ENCODE results near the gene ITGAV.
"Not testable (repeated sequence)": the region's sequence is repeated elsewhere in the genome, so short reads cannot be mapped to it uniquely, and the experiment has no call there.

Gene ITGAV

DNA sequence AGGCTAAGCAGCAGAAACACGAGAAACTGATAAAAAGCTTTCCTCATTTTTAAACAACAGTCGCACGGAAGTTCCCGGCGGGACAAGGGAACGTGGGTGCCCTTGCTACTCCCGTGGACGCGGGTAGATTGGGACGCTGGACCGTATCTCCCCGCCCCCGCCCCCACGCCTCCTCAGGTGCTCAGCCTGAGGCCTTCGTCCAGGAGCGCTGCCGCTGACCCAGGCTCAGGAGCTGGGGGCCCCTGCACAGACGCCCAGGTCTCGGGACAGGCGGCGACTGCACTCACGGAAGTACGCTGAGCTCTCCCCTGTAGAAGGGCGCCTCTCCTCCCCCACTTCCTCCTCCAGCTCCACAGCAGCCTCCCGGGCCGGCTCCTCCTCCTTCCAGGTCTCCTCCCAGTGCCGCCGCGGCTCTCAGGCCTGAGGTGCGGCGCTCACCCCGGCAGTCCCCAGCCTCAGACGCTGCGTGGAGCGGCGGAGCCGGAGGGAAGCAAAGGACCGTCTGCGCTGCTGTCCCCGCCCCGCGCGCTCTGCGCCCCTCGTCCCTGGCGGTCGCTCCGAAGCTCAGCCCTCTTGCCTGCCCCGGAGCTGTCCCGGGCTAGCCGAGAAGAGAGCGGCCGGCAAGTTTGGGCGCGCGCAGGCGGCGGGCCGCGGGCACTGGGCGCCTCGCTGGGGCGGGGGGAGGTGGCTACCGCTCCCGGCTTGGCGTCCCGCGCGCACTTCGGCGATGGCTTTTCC, at the start of gene ITGAV:
TSS of gene ITGAV (plus strand) at position 445 of the 738 bp plus-strand sequence. CDS start at position 728, 283 bp downstream.
- peak; percentile 81 for DNase-seq

DNA sequence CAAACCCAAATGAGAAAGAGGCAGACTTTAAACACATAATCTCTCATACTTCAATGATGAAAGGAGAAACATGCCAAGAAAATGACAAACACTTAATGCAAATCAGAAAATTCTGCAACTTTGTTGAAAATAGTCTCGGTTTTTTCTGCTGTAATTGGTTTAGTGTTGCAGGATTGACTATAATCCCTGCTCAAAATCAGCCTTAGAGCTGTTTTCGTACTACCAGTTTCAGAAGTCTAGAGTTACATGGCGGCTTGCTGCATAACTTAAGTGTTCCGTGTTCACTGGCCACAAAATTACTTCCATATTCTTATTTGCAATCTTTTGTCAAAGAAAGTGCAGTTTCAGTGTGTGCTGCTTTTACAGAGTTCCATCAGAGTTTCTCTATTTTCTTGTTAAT, 48.9 kb upstream of the ITGAV start:
- no peak for DNase-seq

DNA sequence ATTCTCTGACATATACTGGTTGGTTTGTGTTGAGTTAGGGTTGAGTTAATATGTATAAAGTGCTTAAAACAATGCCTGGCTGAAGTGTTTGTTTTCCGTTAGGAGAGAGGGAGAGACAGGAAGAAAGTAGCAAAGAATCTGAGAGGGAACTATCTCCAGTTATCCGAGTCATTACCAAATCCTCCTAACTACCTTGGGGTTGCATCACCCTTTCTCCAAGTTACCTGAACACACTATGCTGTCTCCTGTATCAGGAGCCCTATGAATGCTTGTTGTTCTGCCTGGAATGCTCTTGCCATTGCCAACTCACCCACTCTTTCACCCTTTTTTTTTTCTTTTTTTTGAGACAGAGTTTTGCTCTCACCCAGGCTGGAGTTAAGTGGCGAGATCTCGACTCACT, 47.9 kb upstream of the ITGAV start:
- no peak for DNase-seq

DNA sequence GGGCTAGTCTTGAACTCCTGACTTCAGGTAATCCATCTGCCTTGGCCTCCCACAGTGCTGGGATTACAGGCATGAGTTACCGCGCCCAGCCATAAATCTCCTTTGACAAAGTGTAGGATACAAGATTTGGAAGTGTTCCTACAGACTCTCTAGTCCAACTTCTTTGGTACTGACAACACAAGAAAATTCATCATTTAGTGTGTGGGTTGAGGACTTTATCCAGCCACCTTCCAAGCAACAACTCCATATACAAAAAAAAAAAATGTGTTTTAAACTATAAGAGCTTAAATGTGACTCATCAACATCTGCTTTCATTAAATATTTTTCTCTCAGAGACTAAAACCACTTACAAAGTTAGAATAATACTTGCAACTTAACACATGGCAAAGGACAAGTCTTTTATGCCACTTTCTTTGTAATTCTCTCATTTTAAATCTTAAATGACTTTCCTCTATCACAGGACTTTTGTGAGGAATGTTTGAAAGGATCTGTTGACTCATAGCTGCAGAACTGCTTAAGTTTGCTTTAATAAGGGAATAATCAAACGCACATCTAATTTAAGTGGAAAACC, 46.2 kb upstream of the ITGAV start:
- DNase-seq, result no peak

DNA sequence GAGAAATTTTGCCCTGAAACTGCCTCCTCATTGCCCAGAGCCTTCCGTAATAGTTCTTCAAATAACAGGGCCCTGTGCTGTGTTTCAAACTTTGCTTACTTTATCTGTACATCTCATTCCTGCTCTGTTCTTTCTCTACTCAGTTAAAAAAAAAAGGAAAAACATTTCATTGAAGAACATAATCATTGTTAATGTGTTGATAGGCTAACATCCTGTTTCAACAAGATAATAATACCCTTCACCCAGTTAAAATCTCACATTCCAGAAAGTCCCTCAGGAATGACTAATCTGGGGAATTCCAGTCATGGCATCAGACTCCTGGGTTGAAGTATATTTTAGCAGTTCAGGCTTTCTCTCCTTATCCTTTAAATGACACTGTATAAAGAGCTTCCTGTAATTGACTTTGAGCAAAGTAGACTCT, 45.6 kb upstream of the ITGAV start:
- no peak for DNase-seq

DNA sequence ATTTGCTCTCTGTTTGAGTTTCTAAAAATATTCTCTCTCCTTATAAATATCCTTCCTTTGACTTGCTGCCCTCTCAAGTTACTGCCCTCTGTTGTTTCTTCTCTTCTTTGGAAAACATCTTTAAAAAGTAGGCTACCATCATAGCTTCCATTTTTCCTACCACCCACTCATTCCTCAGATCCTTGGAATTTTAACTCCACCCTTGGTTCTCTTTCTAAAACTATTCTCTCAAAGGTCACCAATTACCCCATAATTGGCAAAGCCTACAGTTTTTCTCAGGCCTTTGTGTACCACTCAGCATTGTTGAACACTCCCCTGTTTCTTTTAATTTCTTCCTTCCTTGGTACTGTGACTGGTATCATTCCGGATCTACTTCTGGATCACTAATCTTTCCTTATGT, 43.0 kb upstream of the ITGAV start:
- no peak for DNase-seq

DNA sequence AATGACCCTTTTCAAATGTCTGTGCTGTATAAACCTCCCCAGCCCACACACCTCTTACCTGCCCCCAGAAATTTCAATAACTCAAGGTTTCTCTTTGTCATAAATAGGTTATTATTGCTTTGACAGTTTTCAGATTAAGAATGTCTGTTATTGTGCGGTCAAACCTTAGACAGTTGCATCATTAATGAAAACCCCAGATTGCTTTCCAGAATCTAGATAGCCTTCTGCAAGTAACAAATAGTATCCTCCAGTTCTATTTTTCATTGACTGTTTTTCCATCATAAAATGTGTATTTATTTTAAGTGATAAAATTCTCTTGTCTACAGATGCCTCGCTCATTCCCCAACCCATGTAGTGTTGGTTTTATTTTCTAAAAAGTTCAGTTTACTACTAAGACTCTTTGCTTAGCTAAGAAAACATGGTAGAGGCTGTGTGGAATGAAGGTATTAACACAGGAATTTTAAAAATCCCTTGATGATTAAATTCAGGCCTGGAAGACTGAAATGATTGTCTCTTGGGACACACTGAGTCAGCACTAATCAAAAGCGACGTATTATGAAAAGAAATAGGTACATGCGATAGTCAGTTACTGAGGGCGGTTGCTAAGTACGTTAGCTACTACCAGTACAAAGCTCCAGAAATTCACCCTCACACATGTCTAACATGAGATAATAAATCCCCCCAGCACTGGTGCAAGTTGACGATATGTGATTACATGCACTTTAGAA, 38.4 kb upstream of the ITGAV start:
- no peak for DNase-seq

DNA sequence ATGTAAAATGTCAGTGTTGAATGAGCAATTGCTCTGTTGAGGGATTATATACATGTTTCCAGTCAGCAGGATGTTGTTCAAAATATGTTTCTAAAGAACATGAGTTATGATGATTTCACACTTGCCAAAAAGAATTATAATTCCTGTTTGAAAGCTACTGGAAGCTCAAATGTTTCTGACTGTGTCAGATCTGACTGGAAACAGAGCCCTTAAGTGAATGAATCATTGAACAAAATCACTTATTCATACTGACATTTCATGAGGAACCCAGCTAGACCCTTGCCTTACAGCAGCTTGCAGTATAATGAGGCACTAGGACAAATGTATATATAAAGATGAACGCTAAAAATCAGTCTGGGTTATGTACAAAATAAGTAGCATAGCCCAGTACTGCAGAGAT, 35.4 kb upstream of the ITGAV start:
- DNase-seq, result no peak

DNA sequence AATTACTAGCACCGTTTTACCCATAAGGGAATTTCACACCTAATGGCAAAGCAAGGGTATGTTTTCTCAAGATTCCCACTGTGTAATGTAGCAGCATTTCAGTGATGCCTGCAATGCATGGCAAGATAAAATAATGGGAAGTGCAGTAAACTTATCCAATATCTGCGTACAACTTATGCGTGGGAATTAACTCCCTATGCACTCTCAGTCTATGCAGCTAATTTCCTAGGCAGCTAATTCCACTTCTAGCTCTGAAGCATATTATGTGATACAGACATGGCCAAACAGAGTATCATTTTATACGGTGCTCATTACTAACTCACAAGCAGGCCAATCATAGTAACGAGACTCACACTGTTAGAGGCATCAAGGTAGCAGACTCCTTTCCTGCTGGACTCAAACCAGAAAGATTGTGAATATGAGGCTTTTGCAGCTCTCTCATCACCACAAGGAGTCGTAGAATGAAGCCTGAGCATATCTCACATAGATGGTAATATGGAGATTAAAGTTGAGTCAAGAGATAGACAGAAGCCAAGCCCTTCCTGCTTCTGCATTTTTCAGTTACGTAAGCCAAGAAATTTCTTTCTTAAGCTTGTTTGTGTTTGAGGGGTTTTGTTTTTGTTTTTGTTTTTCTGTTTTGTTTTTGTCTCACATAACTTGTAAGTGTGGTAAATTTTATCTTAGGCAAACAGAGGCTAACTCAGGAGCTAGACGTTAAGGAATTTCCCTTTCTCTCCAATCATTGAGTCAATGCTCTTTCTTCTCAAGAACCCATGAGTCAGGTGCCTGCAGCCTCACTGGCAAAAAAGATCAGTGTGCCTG, 34.8 kb upstream of the ITGAV start:
- no peak for DNase-seq

DNA sequence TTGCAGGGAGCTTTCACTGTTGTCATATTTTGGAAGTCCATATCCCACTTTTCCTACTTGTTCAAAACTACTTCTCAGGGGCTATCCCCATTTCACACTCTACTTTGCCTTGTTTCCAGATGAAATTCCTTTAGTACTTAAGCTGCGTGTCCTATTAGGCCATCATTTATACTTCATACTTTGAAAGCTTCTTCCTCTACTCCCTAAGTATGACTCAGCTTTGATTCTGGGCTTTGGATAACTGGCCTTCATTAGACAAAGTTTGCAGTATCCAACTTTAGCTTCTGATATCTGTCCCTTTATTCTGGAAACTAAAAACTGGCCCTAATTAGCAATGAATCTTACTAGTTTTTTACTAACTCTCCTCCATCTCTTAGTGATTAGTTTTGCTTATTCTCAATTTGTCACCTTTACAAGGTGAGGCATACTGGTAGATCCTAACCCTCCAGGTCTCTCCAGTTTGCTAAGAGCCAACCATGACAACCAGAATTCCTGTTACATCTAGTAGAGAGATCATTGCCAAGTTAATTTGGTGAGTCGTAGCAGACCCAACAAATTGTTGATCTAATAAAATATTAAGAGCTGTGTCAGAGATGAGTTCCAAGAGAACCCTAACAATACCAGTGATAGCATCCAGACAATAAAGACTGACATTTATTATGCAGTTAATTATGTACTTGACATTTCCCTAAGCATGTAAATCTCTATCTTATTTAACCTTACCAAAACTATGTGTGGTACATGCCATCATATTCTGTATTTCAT, 31.2 kb upstream of the ITGAV start:
- DNase-seq, result no peak

DNA sequence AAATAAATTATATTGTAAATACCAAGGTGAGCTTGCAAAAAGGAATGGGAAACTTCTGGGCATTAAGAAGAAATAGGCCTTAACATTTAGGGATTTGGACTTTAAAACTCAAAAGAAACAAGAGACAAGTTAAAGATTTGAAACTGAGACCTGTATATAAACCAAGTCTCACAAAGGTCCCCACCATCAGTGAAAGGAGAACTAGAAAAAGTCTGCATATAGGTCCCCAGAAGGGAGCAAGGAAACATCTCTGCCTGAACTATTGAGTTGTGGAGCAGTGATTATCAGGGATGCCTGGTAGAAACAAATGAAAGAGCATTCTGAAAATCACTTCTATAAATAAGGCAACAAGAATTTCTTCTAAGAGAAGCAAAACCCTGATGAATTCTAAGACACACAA, 30.5 kb upstream of the ITGAV start:
- no peak for DNase-seq

DNA sequence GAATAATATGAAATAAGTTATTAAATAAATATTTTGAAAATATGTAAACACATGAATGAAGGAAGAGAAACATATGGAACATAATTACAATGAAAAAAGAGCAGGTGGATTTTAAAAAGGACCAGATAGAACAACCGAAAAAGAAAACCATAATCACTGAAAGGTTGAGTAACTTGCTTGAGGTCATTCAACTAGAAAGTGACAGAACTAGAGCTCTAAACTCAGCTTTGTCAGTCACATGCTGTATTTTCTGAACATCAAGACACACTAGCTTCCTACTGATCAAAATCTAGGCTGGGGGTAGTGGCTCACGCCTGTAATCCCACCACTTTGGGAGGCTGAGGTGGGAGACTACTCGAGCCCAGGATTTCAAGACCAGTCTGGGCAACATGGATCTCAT, 30.0 kb upstream of the ITGAV start:
- DNase-seq, result no peak

DNA sequence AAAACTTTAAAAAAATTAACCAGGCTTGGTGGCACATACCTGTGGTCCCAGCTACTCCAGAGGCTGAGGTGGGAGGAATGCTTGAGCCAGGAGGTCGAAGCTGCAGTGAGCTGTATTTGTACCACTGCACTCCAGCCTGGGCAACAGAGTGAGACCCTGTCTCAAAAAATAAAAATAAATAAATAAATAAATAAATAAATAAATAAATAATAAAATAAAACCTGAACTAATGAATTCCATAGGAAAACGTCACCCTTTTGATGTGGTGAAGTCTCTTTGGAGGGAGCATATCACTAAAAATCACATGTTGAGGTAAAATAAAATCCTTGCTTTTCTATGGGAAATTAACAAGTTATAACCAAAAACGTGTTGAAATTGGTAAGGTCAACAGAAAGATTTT, 29.6 kb upstream of the ITGAV start:
- no peak for DNase-seq

DNA sequence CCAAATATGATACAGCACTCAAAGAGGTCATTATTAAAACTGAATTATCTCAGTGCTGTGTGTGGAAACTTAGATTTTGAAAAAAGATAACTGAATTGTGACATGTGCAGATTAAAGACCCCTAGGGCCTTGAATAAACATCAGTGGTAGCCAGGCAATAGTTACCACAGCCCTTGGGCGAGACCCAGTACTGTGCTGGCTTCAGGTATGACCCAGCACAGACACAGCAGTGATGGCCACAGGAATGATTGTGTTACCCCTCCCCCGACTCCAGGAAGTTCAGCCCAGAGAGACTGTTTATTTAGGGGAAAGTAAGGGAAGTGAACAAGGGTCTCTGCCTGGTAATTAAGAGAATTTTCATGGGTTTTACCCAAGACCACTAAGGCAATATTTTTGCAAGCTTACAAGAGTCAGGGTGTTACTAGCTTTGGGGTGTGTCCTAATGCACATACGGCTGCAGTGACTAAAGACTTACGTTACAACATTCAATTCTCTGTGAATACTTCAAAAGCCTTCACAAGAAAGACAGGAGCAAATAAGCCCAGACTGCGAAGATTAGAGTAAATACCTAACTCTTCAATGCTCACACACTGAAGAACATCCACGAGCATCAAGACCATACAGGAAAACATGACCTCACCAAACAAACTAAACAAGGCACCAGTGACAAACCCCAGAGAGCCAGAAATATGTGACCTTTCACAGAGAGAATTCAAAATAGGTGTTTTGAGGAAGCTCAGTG, 28.2 kb upstream of the ITGAV start:
- DNase-seq, result no peak

DNA sequence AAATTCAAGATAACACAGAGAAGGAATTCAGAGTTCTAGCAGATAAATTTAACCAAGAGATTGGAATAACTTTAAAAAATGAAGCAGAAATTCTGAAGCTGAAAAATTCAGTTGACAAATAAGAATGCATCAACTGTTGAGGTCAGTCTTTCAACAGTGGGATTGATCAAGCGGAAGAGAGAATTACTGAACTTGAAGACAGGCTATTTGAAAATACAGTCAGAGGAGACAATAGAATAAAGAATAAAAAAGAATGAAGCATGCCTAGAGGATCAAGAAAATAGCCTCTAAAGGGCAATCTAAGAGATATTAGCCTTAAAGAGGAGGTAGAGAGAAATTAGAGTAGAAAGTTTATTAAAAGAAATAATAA, 27.7 kb upstream of the ITGAV start:
- DNase-seq, result no peak

DNA sequence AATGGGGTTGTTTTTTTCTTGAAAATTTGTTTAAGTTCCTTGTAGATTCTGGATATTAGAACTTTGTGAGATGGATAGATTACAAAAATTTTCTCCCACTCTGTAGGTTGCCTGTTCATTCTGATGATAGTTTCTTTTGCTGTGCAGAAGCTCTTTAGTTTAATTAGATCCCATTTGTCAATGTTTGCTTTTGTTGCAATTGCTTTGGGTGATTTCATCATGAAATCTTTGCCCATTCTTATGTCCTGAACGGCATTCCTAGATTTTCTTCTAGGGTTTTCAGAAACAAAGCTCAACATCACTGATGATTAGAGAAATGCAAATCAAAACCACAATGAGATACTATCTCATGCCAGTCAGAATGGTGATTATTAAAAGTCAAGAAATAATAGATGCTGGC, 21.3 kb upstream of the ITGAV start:
- DNase-seq, result not testable (repeated sequence)

DNA sequence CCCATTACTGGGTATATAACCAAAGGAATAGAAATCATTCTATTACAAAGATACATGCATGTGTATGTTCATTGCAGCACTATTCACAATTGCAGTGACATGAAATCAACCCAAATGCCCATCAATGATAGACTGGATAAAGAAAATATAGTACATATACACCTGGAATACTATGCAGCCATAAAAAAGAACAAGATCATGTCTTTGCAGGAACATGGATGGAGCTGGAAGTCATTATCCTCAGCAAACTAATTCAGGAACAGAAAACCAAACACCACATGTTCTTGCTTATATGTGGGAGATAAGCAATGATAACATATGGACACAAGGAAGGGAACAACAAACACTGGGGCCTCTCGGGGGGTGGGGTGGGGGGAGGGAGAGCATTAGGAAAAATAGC, 20.7 kb upstream of the ITGAV start:
- not testable (repeated sequence) for DNase-seq

DNA sequence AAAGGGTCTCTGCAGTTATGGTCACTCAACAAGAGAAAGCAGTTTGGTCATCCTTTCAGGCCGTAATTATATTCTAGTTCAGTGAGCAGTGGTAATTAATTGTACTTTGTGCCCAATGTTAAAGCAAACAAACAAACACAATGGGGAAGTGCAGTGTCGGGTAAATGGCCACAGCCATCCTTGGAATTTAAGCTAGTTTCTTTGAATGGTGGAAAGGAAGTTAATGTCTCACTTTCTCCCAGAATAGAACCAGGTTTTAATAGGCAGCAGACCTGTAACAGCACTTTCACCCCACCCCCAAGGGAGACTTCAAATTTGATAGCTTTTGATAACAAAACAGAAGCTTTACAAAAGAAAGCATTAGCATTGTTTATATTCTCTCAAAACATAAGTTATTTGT, 20.0 kb upstream of the ITGAV start:
- DNase-seq, result no peak

DNA sequence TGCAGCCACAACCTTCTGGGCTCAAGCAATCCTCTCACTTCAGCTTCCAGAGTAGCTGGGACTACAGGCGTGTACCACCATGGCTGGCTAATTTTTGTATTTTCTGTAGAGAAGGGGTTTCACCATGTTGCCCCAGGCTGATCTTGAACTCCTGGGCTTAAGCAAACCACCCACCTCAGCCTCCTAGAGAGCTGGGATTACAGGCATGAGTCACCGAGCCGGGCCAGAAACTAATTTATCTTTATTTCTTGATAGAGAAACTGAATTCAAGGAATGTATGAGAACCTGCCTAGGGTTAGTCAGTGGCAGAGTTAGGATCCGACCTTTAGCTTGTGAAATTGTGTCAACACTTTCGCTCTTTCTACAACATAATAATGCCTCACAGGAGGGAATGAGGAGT, 19.3 kb upstream of the ITGAV start:
- no peak for DNase-seq

DNA sequence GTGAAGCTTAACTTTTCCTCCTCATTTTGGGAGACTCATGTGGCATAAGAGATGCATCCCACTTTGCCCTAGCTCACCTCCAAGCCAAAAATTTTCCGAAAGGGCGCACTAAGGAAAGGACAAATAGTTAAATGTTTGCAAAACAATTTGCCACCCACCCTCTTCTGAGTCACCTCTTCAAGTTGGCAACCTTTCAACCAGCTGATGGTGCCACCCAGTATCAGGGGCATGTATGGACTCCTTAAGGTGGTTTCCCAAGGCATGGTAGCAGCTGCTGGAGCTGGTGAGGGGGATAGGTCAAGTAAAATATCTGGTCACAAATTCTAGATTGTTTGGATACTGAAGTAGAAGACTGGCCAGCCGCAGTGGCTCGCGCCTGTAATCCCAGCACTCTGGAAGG, 17.2 kb upstream of the ITGAV start:
- DNase-seq, result no peak

DNA sequence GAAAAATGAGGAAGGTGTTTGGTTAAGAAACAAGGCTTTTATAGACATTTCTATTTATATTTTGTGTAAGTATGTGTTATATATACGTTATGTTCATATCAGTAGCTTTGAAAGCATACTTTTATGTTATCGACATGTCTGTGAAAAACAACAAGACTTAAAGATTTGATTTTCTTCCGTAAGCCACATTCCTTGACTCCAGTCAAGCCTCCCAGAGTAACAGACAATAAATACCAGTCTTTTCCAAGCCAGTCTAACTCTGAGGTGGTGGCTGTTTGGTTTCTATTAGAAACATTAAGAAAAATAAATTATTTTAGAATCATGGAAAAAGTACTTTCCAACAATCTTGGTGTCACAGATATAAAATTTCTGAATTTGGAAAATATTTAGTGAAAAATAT, 16.3 kb upstream of the ITGAV start:
- DNase-seq, result no peak

DNA sequence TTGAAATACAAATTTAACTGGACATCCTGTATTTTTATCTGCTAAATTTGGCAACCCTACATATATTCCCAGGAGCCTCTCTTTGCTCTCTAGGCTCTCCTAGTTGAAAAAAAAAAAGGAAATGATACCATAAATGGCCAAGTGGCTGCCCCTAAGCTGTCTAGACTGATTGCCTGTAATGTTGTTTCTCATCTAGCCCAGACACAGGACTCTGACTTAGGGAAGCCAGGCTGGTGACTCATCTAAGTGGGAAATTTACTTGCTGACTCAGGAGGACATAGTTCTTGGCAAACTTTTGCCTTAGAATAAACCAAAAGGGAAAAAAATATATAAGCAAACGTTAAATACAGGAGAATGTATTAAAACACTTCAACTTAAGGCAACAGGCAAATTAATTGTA, 14.6 kb upstream of the ITGAV start:
- peak; percentile 27 for DNase-seq
